HEK293 (cell line): ENCODE results near the gene KYAT1.

ENCODE experiments used
- CTCF ChIA-PET: fragments of 350-600 bp; formaldehyde crosslinking; extraction: SDS; loops from one replicate; lab custom pipeline; 2021; ENCODE audit warnings: antibody characterized with exemption; lab: Yijun Ruan, JAX
- POLR2A ChIA-PET: fragments of 300-600 bp; formaldehyde crosslinking; extraction: SDS; loops from one replicate; lab custom pipeline; 2020; ENCODE audit warnings: antibody characterized with exemption, inconsistent platforms; lab: Yijun Ruan, JAX
- H3K27ac ChIP-seq: fragments of 200-500 bp; sonication (Bioruptor generic); 2 replicates; pipeline ENCODE4 v1.5.1; 2014; ENCODE audit warnings: low read depth, low read length, control low read depth, inconsistent platforms; ENCODE audit errors: extremely low read depth
- H3K36me3 ChIP-seq, 2 experiments: fragments of 200-500 bp in 1 of 2; sonication (Bioruptor generic) in 1 of 2; 1 replicate in 1 of 2; 2 replicates in 1 of 2; pipeline ENCODE4 v1.5.1; 2014 to 2017; ENCODE audit warnings: inconsistent platforms in 2 of 2, low read length in 2 of 2; ENCODE audit not compliant: control insufficient read depth in 2 of 2, insufficient read depth in 1 of 2
- H3K4me1 ChIP-seq: fragments of 200-500 bp; sonication (Bioruptor generic); 2 replicates; pipeline ENCODE4 v1.5.1; 2014; ENCODE audit warnings: mild to moderate bottlenecking, low read length, inconsistent platforms; ENCODE audit not compliant: control insufficient read depth, insufficient read depth
- H3K4me3 ChIP-seq: 2 replicates; pipeline ENCODE4 v1.5.1; 2011; ENCODE audit warnings: low read depth, mild to moderate bottlenecking, control low read depth, low read length, moderate library complexity
- H3K9me3 ChIP-seq: fragments of 200-500 bp; sonication (Bioruptor generic); 2 replicates; pipeline ENCODE4 v1.5.1; 2014; ENCODE audit warnings: low read depth, low read length, inconsistent platforms; ENCODE audit not compliant: control insufficient read depth, insufficient read depth
- GLIS1 ChIP-seq: fragments of 450-650 bp; formaldehyde crosslinking; IDR thresholded peaks from 2 replicates; pipeline ENCODE4 v1.5.1; 2016; ENCODE audit warnings: missing biosample characterization, missing genetic modification characterization
- MZF1 ChIP-seq: fragments of 450-650 bp; formaldehyde crosslinking; IDR thresholded peaks from 2 replicates; pipeline ENCODE4 v1.5.1; 2017; ENCODE audit warnings: missing biosample characterization, missing genetic modification characterization, borderline replicate concordance
- ZIC2 ChIP-seq: fragments of 450-650 bp; formaldehyde crosslinking; IDR thresholded peaks from 2 replicates; pipeline ENCODE4 v1.5.1; 2016; ENCODE audit warnings: missing biosample characterization, missing genetic modification characterization
- ZNF112 ChIP-seq: fragments of 450-650 bp; formaldehyde crosslinking; IDR thresholded peaks from 2 replicates; pipeline ENCODE4 v1.5.0; 2017; ENCODE audit warnings: missing biosample characterization, missing genetic modification characterization
- ZNF121 ChIP-seq: fragments of 450-650 bp; formaldehyde crosslinking; IDR thresholded peaks from 2 replicates; pipeline ENCODE4 v1.5.1; 2016; ENCODE audit warnings: missing biosample characterization, missing genetic modification characterization
- ZNF175 ChIP-seq: fragments of 450-650 bp; formaldehyde crosslinking; IDR thresholded peaks from 2 replicates; pipeline ENCODE4 v1.5.1; 2016; ENCODE audit warnings: missing biosample characterization, missing genetic modification characterization
- ZNF426 ChIP-seq: fragments of 450-650 bp; formaldehyde crosslinking; IDR thresholded peaks from 2 replicates; pipeline ENCODE4 v1.5.1; 2017; ENCODE audit warnings: missing biosample characterization, missing genetic modification characterization, mild to moderate bottlenecking, inconsistent platforms, moderate library complexity
- ZNF510 ChIP-seq: fragments of 450-650 bp; formaldehyde crosslinking; IDR thresholded peaks from 2 replicates; pipeline ENCODE4 v1.5.1; 2018; ENCODE audit warnings: mild to moderate bottlenecking, missing genetic modification characterization, missing biosample characterization; ENCODE audit not compliant: insufficient replicate concordance
- ZNF596 ChIP-seq: fragments of 450-650 bp; IDR thresholded peaks from 2 replicates; pipeline ENCODE4 v1.5.0; 2018; ENCODE audit warnings: missing biosample characterization, mild to moderate bottlenecking, missing genetic modification characterization, moderate library complexity
- ZNF658 ChIP-seq: fragments of 450-650 bp; formaldehyde crosslinking; IDR thresholded peaks from 2 replicates; pipeline ENCODE4; 2016; ENCODE audit warnings: missing biosample characterization, missing genetic modification characterization
- ZNF768 ChIP-seq: fragments of 450-650 bp; formaldehyde crosslinking; IDR thresholded peaks from 2 replicates; pipeline ENCODE4 v1.5.1; 2018; ENCODE audit warnings: missing biosample characterization, mild to moderate bottlenecking, missing genetic modification characterization
- TF ChIP-seq, protein P1 (sequence below): fragments of 450-650 bp; formaldehyde crosslinking; IDR thresholded peaks from 2 replicates; pipeline ENCODE4 v1.5.1; 2016; ENCODE audit warnings: missing biosample characterization, missing genetic modification characterization
- TF ChIP-seq, protein P2 (sequence below): sonication (generic); formaldehyde crosslinking; IDR thresholded peaks from 2 replicates; pipeline ENCODE4 v1.8.1; 2022; ENCODE audit warnings: mild to moderate bottlenecking, moderate library complexity, missing genetic modification reagents
- TF ChIP-seq, protein P3 (sequence below): fragments of 450-650 bp; formaldehyde crosslinking; IDR thresholded peaks from 2 replicates; pipeline ENCODE4 v1.5.1; 2016; ENCODE audit warnings: missing biosample characterization, missing genetic modification characterization

Gene KYAT1

DNA sequence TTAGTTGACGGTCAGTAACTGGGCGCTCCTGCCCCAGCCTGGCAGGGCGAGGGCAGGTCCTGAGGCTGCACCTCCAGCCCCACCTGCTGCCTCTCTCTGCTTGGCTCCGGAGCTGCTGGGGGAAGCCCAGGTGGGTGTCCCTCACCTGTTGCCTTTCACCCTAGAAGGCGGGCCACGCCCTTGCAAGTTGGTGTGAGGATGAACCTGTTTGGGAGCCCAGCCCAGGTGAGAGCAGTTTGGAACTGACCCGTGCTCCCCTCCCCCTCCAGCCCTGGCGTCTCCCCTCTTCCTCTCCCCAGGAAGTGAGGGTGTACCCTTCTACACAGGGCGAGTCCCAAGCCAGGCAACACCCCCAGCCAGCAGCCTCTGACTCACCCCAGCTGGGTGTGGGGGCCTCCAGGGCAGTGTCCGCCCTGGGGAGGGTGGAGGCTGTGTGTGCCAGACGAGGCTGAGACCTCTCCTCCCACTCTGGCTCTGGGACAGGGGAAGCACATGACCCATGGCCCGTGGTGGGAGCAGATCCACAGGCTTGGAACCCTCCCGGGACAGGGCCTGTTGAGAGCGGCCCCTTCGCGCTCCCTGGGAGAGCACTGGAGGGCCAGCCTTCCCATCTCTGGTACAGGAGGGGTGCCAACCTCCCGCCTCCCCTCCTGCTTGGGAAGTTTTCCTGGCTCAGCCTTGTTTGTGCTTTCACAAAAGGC is 10.6 kb upstream of the KYAT1 start (continued):
- TF ChIP-seq, protein P1, sequence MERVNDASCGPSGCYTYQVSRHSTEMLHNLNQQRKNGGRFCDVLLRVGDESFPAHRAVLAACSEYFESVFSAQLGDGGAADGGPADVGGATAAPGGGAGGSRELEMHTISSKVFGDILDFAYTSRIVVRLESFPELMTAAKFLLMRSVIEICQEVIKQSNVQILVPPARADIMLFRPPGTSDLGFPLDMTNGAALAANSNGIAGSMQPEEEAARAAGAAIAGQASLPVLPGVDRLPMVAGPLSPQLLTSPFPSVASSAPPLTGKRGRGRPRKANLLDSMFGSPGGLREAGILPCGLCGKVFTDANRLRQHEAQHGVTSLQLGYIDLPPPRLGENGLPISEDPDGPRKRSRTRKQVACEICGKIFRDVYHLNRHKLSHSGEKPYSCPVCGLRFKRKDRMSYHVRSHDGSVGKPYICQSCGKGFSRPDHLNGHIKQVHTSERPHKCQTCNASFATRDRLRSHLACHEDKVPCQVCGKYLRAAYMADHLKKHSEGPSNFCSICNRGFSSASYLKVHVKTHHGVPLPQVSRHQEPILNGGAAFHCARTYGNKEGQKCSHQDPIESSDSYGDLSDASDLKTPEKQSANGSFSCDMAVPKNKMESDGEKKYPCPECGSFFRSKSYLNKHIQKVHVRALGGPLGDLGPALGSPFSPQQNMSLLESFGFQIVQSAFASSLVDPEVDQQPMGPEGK: peak; percentile 67
- TF ChIP-seq ZNF426 (tag by site-specific recombination) (no peak), ZNF596 (no peak)
- TF ChIP-seq, all 188 proteins: peak for 15

DNA sequence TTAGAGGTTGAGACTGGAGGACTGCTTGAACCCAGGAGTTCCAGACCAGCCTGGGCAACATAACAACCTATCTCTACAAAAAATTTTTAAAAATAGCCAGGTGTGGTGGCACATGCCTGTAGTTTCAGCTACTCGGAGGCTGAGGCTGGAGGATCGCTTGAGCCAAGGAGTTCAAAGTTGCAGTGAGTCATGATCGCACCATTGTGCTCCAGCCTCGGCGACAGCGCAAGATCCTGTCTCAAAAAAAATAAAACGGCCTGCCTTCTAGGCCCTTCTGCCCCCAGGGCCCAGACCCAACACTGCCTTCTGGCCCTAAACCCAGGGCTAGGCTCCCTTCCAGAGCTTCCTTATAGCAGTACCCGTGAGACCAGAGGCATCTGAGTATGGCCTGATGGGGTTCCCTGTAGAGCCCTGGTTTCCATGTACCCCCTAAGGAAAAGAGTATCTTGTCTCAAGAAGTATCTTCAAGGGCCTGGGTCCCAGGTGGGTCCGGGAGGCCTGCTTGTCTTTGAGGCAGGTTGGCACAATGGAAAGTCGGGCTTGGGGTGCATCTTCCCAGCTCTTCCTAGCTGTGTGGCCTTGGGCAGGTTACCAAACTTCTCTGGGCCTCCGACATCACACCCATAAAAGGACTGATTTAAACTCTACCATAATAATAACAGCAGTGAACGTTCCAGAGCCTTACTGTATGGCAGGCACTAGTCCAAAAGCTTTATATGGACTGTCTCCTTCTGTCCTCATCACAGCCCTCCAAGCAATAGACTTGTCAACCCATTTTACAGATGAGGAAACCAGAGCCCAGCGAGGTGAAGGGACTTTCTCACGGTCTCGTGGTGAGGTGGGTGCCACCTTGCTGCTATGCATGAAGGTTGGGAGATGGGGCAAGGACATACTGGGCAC is 9.8 kb upstream of the KYAT1 start:
- H3K36me3 ChIP-seq: peaks cover 0 to 64% of the 10 kb centered on the region in 2 experiments; a peak in 2 of 3 replicates
- POLR2A ChIA-PET: no interaction called here

DNA sequence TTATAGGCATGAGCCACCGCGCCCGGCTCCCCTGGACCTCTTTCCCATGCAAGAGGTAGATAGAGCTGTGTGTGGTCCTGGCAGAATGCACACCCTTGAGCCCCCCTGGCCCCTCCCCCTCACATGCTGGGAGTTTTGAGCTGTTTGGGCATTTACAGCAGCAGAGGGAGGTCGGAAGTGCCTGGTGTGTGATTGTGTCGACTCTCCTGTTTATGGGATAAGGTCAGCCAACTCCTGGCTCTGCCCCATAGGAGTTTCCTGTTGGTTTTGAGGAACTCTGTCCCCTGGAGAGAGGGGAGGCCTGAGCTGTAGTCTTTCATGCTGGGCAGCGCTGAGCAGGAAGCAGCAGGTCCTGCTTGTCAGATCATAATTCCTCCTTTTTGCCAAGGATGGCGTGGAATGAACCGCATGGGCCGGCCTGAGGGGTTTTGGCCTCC is 6.2 kb upstream of the KYAT1 start:
- ChIA-PET CTCF (interaction anchor here (0.6 kb wide), 2 partner anchors 36 to 150 kb away, joined by 3 read pairs; no protein-coding TSS in a partner anchor), POLR2A (no interaction called here)
- peaks cover 0 to 58% of the 10 kb centered on the region in 2 experiments; a peak in 2 of 3 replicates for H3K36me3 ChIP-seq
- TF ChIP-seq ZIC2 (tag by site-specific recombination) (peak; percentile 100), MZF1 (tag by site-specific recombination) (no peak), GLIS1 (tag by site-specific recombination) (peak; percentile 96), ZNF112 (no peak), ZNF658 (no peak)
- H3K9me3 ChIP-seq: no peaks in the 10 kb centered on the region
- no peaks in the 10 kb centered on the region for H3K4me1 ChIP-seq
- H3K27ac ChIP-seq: no peak overlapping the region
- no peak overlapping the region for H3K4me3 ChIP-seq

More for the DNA sequence above, 9.8 kb upstream of the KYAT1 start:
- Histone ChIP-seq H3K4me3 (no peak overlapping the region), H3K4me1 (no peaks in the 10 kb centered on the region), H3K9me3 (no peaks in the 10 kb centered on the region), H3K27ac (no peak overlapping the region)
- CTCF ChIA-PET: no interaction called here
- TF ChIP-seq ZNF768: 0 out of 2 replicates have a peak, but pooled peaks have one; percentile 72
- TF ChIP-seq, protein P2, sequence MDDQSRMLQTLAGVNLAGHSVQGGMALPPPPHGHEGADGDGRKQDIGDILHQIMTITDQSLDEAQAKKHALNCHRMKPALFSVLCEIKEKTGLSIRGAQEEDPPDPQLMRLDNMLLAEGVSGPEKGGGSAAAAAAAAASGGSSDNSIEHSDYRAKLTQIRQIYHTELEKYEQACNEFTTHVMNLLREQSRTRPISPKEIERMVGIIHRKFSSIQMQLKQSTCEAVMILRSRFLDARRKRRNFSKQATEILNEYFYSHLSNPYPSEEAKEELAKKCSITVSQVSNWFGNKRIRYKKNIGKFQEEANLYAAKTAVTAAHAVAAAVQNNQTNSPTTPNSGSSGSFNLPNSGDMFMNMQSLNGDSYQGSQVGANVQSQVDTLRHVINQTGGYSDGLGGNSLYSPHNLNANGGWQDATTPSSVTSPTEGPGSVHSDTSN (CRISPR knock-in tag): no peak
- TF ChIP-seq ZNF510 (tag by site-specific recombination): no peak
- no peak for TF ChIP-seq ZNF175 (tag by site-specific recombination)

DNA sequence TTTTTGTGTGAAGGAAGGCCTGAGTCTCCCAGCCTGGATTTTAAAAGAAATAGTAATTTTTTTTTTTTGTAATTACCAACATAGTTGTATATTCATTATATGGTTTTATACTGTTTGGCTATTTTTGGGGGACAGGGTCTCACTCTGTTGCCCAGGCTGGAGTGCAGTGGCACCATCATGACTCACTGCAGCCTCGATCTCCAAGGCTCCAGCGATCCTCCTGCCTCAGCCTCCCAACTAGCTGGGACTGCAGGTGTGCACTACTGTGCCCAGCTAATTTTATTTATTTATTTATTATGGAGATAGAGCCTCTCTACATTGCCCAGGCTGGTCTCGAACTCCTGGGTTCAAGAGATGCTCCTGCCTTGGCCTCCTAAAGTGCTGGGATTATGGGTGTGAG is 5.3 kb upstream of the KYAT1 start:
- Histone ChIP-seq H3K4me1 (no peaks in the 10 kb centered on the region), H3K4me3 (no peak overlapping the region), H3K9me3 (no peaks in the 10 kb centered on the region), H3K36me3 (peaks cover 0 to 52% of the 10 kb centered on the region in 2 experiments; a peak in 2 of 3 replicates), H3K27ac (no peak overlapping the region)
- ChIA-PET CTCF (no interaction called here), POLR2A (interaction anchor here (0.6 kb wide), 1 partner anchor 241 kb away, joined by 8 read pairs; no protein-coding TSS in a partner anchor)
- TF ChIP-seq, protein P3, sequence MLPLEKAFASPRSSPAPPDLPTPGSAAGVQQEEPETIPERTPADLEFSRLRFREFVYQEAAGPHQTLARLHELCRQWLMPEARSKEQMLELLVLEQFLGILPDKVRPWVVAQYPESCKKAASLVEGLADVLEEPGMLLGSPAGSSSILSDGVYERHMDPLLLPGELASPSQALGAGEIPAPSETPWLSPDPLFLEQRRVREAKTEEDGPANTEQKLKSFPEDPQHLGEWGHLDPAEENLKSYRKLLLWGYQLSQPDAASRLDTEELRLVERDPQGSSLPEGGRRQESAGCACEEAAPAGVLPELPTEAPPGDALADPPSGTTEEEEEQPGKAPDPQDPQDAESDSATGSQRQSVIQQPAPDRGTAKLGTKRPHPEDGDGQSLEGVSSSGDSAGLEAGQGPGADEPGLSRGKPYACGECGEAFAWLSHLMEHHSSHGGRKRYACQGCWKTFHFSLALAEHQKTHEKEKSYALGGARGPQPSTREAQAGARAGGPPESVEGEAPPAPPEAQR (tag by site-specific recombination): no peak
- TF ChIP-seq ZNF121: peak; percentile 61; the same call in 1 of the 2 replicates
